GM19467 (cell line): ENCODE data around the gene FCRLA.
"Not testable (repeated sequence)": the region's sequence is repeated elsewhere in the genome, so short reads cannot be mapped to it uniquely, and the experiment has no call there.

ENCODE experiments used
- ATAC-seq: cut with Tn5 transposase; IDR thresholded peaks from one replicate; pipeline ENCODE4 v1.9.1; 2021; ENCODE audit warnings: mild to moderate bottlenecking, moderate library complexity; ENCODE audit not compliant: unreplicated experiment

Gene FCRLA

GRCh38 chr1:161702250-161702649 lies 4.8 kb upstream of the FCRLA start:
- ATAC-seq = no peak

DNA sequence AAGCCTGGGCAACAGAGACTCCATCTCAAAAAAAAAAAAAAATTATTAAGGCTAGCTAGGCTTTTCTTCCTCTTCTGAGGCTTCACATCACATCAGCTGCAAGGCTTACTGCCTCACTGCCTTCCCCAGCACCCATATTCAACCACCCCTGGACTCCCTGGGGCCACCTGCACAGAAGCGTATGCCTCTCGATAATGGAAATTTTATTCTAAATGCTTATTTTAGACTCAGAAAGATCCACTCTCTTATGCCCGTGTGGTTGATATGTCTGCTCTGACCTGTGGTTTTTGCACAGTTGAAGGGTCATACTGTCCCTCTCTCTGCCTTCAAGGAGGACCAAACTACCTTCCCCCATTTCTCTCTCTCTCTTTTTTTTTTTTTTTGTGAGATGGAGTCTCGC lies 1.5 kb upstream of the FCRLA start:
- peak; percentile 37 for ATAC-seq

DNA sequence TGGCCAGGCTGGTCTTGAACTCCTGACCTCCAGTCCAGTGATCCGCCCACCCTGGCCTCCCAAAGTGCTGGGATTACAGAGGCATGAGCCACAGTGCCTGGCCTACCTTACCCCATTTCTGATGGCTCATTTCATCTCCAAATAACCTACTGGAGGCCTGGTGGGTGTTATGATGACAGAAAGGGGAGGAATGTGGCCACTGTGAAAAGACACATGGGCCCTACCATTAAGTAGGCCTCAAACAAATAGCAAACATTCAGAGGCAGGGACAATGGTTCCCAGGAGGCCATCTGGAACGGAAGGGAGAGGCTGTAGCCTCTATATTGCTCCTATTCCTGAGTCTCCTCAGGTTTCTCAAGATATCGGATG lies 932 bp upstream of the FCRLA start:
- ATAC-seq = no peak

GRCh38 chr1:161707503-161707902 lies 474 bp downstream of the FCRLA start:
- ATAC-seq = no peak

DNA sequence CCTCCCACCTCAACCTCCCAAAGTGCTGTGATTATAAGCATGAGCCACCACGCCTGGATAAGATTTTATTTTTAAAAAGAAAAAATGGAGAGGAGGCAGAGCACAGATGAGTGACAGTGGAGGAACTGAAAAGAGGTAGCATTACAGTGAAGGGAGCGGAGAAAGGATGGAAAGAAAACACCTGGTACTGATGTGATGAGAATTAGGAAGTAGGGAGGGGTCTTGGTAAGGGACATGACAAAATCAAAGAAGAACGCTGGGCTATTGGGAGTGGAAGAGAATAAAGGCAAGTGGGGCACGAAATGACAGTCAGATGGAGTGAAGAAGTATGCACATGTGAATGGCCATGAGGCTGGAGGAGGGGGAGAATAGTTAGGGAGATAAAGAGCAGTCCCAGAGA lies 2.3 kb downstream of the FCRLA start:
- no peak for ATAC-seq

DNA sequence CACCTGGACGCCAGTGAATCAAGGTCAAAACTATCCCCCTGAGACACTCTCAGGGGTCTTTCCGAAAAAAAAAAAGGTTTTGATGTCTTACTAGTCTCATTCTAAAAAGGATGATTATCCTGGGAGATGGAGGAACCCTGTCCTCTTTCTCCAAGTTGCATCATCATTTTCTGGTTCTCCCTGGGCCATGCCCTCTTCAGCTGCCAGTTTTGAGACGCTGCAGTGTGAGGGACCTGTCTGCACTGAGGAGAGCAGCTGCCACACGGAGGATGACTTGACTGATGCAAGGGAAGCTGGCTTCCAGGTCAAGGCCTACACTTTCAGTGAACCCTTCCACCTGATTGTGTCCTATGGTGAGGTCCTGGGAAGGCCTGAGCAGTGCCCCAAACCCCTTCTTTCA lies 3.5 kb downstream of the FCRLA start:
- no peak for ATAC-seq

DNA sequence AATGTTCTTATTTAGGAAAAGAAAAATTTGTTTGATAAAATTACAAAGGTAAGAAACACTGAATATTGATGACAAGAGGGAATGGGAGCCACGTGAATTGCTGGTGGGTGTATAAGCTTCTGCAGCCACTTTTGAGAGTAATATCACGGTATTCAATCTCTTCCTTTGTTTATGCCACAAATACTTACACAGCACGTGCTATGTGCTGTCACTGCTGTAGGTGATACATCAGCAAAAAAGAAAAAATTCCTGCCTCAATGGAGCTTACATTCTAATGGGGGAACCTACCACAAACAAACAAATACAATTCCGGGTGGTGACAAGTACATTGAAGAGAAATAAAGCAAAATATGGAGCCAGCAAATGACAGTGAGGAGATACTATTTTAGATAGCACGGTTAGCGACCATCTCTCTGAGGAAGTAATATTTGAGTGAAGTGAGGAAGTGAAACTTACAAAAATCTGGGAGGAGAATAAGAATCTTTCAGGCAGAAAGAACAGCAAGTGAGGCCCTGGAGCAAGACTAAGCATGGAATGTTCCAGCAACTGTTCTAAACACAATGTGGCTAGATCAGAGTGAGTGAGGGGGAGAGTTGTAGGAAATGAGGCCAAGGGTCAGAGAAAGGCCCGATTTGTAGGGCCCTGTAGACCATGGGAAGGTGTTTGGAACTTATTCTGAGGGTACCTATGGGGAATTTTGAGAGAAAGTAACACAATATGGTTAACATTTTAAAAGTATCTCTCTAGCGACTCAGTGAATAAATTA lies 11.7 kb downstream of the FCRLA start:
- peak; percentile 41 for ATAC-seq

DNA sequence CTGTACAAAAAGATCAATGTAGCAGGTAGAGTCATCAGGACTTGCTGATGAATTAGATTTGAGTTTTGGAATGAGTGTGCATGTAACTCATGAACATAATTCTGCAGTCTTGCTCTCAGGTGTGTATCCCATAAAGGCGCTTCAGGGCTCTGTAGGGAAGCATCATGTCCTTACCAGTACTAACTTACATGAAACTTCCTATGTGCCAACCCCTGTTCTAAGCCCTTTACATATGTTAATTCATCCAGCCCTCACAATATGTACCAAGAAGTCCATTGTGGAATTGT lies 12.2 kb downstream of the FCRLA start:
- peak; percentile 24 for ATAC-seq

- no peak for ATAC-seq
Observed at GRCh38 chr1:161720422-161720821, 13.4 kb downstream of the FCRLA start.

DNA sequence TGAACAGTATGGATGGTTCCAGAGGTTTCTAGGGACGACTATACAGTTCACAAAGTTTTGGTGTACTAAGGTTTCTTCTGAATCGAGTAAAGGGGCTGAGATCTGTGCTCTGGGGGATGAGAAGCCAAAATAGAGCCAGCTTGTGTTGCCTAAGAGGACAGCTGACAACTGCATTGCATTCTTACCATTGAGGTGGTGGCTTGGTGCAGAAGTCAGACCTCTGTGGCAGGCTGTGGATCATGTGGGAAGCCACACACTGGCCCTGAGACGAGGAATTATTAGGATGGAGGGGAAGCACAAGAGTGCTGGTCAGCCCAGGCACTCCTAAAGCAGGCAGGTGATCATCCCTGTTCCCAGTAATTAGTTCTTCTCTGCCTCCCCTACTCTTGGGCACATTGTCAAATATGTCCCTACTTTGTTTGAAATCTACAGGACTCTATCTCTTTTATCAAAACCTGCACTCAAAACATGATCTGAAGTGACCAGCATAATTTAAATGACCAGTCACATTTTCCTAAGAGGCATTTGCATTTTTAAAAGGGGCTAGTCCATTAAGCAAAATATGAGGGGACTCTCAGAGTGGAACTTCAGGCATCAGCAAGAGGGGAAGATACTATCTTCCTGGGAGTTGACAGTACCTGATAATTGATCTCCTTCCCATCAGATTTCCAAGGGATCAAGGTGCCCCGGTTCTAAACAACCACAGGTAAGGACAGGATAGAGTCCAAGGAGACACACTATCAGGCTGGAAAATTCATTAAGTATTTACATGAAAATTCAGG lies 14.1 kb downstream of the FCRLA start, which contains the start of gene FCRLB:
Gene FCRLB (plus strand): TSS at position 589 of the 782 bp plus-strand sequence. CDS start 1,129 bp downstream, outside the sequence.
- ATAC-seq = no peak

DNA sequence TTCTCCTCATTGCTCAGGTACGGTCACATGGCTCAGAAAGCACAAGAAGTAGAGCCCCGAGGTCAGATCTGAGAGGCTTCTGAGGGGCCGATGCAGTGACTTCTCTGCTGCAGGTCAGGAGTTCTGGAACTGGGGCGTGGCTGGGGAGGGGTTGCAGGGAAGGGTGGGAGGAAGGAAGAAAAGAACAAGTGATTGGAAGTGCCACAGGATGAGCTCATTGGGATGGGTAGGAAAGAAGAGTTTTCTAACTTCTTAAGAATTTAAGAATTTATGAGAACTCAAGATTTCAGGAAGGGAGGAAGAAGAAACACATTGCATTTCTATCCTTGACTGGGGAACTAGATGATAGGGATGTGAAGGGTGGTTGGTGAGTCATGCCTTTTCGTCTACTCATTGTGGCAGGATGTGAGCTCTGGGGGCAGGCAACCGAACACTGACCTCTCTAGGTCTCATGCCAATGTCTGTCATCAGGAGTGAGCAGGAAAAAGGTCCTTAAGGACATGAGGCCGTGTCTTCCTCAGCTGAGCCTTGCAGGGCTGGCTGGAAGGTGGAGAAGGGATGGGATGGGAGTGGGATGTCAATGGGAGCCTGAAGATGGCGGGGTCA lies 14.8 kb downstream of the FCRLA start:
- no peak for ATAC-seq

GRCh38 chr1:161722406-161722805 lies 15.4 kb downstream of the FCRLA start:
- no peak for ATAC-seq

GRCh38 chr1:161723459-161724141 lies 16.6 kb downstream of the FCRLA start:
- no peak for ATAC-seq

- not testable (repeated sequence) for ATAC-seq
Observed at GRCh38 chr1:161725258-161725907, 18.4 kb downstream of the FCRLA start.

DNA sequence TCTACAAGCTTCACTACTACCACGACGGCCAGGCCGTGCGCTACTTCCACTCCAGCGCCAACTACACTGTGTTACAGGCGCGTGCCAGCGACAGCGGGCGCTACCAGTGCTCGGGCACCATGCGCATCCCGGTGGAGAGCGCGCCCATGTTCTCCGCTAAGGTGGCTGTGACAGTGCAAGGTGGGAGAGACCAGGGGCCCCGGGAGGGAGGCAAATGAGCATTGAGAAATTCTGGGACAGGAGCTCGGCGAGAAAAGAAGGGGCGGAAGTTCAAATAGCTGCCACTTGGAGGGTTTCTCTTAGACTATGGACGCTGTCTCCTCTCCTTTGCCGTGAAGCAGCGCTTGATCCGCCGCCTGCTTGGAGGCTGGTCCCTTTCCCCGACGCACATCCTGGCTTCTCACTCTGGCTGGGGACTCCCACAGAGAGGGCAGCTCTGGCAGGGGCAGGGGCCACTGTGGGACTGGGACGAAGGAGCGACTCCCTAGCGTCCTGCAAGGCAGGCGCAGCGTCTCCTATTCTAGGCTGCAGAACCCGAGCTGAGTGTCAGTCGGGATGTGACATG lies 19.0 kb downstream of the FCRLA start:
- ATAC-seq = no peak

DNA sequence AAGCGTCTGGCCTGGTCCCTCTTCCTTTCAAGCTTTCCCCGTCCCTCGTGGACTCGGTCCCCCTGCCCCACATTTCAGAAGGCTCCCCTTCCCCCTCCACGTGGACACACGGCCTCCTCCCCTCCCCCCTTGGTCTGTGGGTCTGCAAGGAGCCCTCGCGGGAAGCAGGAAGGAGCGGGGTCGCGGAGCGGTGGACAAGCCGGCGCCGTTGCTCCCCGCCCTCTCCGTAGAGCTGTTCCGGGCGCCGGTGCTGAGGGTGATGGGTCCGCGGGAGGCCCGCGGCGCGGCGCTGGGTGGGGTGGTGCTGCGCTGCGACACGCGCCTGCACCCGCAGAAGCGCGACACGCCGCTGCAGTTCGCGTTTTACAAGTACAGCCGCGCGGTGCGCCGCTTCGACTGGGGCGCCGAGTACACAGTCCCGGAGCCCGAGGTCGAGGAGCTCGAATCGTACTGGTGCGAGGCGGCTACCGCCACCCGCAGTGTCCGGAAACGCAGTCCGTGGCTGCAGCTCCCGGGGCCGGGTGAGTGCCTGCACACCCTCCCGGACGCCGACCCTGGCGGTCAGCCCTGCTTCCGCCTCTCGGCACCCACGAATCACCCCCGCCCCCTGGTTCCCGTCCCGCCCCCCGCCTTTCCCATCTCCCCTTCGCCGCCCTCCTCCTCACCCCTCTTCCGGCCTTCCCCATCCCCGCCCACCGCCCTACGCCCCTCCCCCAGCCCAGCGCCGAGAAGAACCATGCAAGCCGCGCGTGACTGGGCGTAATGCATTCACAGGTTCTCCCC lies 19.6 kb downstream of the FCRLA start:
- ATAC-seq = peak; percentile 54

GRCh38 chr1:161727256-161727924 lies 20.4 kb downstream of the FCRLA start:
- no peak for ATAC-seq

- ATAC-seq = no peak
Observed at GRCh38 chr1:161728376-161729226, 21.6 kb downstream of the FCRLA start.
